ENCODE data around the gene PTPRM. TPM values are rescaled to one million over a fixed set of nuclear protein-coding genes. Genes with fewer than 3 reads are reported as not detected.
A peak's percentile ranks its signal among the peaks of the same experiment; 100 is the strongest.

PTPRM gene
- polyA plus RNA-seq, 1 of the 3 experiments (the other 2 are of a cell fraction), result 16.0 TPM

- WGBS (ENCODE audit: low lambda C conversion rate), result 37% methylated on average over 3 of the region's 3 CpGs
- Histone ChIP-seq H3K4me2 (no peak overlapping the region), H3K36me3 (replicated peaks in 1 of 2; ENCODE audit: control insufficient read depth in 1 of 2, insufficient read depth in 2 of 2, low read length in 1 of 2) (no peaks in the 10 kb centered on the region), H3K27ac (ENCODE audit: low read depth in 2 of 2, low read length in 1 of 2) (no peak overlapping the region), H3K4me3 (ENCODE audit: low read depth in 2 of 2, low read length in 1 of 2) (no peak overlapping the region), H3K79me2 (ENCODE audit: insufficient read depth) (no peaks in the 10 kb centered on the region), H4K20me1 (ENCODE audit: insufficient read depth) (no peaks in the 10 kb centered on the region), H3K9ac (no peak overlapping the region), H3K4me1 (ENCODE audit: control insufficient read depth in 1 of 2, insufficient read depth in 2 of 2, low read depth in 1 of 2, low read length in 1 of 2) (no peaks in the 10 kb centered on the region), H2AFZ (ENCODE audit: low read depth) (no peak overlapping the region), H3K9me2 (no peaks in the 10 kb centered on the region), H3F3A (replicated peaks; ENCODE audit: insufficient read depth) (no peaks in the 10 kb centered on the region), H3K27me3 (ENCODE audit: insufficient read depth) (no peaks in the 10 kb centered on the region), H3K9me3 (no peaks in the 10 kb centered on the region)
- no peak for DNase-seq
- TF ChIP-seq, protein P1, sequence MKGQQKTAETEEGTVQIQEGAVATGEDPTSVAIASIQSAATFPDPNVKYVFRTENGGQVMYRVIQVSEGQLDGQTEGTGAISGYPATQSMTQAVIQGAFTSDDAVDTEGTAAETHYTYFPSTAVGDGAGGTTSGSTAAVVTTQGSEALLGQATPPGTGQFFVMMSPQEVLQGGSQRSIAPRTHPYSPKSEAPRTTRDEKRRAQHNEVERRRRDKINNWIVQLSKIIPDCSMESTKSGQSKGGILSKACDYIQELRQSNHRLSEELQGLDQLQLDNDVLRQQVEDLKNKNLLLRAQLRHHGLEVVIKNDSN (IDR thresholded peaks at IDR 0.05; ENCODE audit: borderline replicate concordance, low read depth), result peak; percentile 31; the same call in 1 of the 2 replicates
- no peak for TF ChIP-seq EZH2phosphoT487 (IDR thresholded peaks at IDR 0.05; ENCODE audit: borderline replicate concordance, low read depth)
- ChIA-PET CTCF (interaction anchor here (1.1 to 1.6 kb wide), 2 partner anchors 27 to 664 kb away, joined by 3 to 6 read pairs; no protein-coding TSS in a partner anchor), POLR2A (no interaction called here)
These were observed 886.4 kb downstream of the PTPRM start for GRCh38 chr18:8453528-8453927.

DNA sequence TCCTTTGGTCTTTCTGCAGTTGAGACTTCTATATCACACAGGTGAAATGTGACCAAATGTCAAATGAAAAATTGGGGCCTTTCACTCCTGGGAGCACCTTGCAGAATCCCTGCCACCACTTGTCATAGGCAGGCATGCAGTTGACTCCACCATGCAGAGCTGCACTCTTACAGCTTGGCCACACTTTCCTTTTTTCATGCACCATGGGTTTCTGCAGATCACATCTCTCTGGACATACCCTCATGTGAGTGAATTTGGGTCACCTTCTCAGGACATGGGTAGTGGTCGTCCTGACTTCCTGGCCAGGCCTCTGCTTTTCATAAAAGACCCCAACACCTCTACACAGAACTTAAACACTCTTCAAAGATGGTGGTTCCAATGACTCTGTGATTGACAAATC lies 887.0 kb downstream of the PTPRM start:
- no peaks in the 10 kb centered on the region for H3K9me2 ChIP-seq
- no peak for DNase-seq
- ChIA-PET CTCF (no interaction called here), POLR2A (no interaction called here)
- H3K27ac ChIP-seq (ENCODE audit: low read depth in 2 of 2, low read length in 1 of 2), result no peak overlapping the region
- H3K9ac ChIP-seq, result no peak overlapping the region
- H4K20me1 ChIP-seq (ENCODE audit: insufficient read depth), result no peaks in the 10 kb centered on the region
- no peak overlapping the region for H2AFZ ChIP-seq (ENCODE audit: low read depth)
- no peaks in the 10 kb centered on the region for H3K36me3 ChIP-seq (replicated peaks in 1 of 2; ENCODE audit: control insufficient read depth in 1 of 2, insufficient read depth in 2 of 2, low read length in 1 of 2)
- H3F3A ChIP-seq (replicated peaks; ENCODE audit: insufficient read depth), result no peaks in the 10 kb centered on the region
- H3K79me2 ChIP-seq (ENCODE audit: insufficient read depth), result no peaks in the 10 kb centered on the region
- H3K9me3 ChIP-seq, result no peaks in the 10 kb centered on the region
- no peak overlapping the region for H3K4me3 ChIP-seq (ENCODE audit: low read depth in 2 of 2, low read length in 1 of 2)
- H3K4me1 ChIP-seq (ENCODE audit: control insufficient read depth in 1 of 2, insufficient read depth in 2 of 2, low read depth in 1 of 2, low read length in 1 of 2), result no peaks in the 10 kb centered on the region
- no peak overlapping the region for H3K4me2 ChIP-seq
- WGBS (ENCODE audit: low lambda C conversion rate), result 10% methylated on average over 1 of the region's 1 CpG
- no peaks in the 10 kb centered on the region for H3K27me3 ChIP-seq (ENCODE audit: insufficient read depth)
- TF ChIP-seq FOXM1 (IDR thresholded peaks at IDR 0.05; ENCODE audit: low read depth), result no peak
- no peak for TF ChIP-seq RCOR1 (IDR thresholded peaks at IDR 0.05; ENCODE audit: low read length)
- no peak for TF ChIP-seq RFX5 (IDR thresholded peaks at IDR 0.05; ENCODE audit: low read length)
- no peak for TF ChIP-seq GATA2 (CRISPR knock-in tag; IDR thresholded peaks at IDR 0.05)
- no peak for TF ChIP-seq SMC3 (IDR thresholded peaks at IDR 0.05; ENCODE audit: low read depth, low read length)
- TF ChIP-seq, protein P2, sequence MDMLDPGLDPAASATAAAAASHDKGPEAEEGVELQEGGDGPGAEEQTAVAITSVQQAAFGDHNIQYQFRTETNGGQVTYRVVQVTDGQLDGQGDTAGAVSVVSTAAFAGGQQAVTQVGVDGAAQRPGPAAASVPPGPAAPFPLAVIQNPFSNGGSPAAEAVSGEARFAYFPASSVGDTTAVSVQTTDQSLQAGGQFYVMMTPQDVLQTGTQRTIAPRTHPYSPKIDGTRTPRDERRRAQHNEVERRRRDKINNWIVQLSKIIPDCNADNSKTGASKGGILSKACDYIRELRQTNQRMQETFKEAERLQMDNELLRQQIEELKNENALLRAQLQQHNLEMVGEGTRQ (IDR thresholded peaks at IDR 0.05; ENCODE audit: borderline replicate concordance, low read depth, low read length), result no peak
- TF ChIP-seq CHD2 (IDR thresholded peaks at IDR 0.05; ENCODE audit: low read length, partially characterized antibody), result no peak
- TF ChIP-seq, protein P3, sequence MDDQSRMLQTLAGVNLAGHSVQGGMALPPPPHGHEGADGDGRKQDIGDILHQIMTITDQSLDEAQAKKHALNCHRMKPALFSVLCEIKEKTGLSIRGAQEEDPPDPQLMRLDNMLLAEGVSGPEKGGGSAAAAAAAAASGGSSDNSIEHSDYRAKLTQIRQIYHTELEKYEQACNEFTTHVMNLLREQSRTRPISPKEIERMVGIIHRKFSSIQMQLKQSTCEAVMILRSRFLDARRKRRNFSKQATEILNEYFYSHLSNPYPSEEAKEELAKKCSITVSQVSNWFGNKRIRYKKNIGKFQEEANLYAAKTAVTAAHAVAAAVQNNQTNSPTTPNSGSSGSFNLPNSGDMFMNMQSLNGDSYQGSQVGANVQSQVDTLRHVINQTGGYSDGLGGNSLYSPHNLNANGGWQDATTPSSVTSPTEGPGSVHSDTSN (IDR thresholded peaks at IDR 0.05), result no peak
- TF ChIP-seq NRF1 (IDR thresholded peaks at IDR 0.05; ENCODE audit: low read depth, low read length), result no peak
- no peak for TF ChIP-seq ZBTB33 (IDR thresholded peaks at IDR 0.05; ENCODE audit: borderline replicate concordance, low read depth)
- no peak for TF ChIP-seq EZH2phosphoT487 (IDR thresholded peaks at IDR 0.05; ENCODE audit: borderline replicate concordance, low read depth)
- TF ChIP-seq GABPA (IDR thresholded peaks at IDR 0.05; ENCODE audit: low read depth), result no peak
- TF ChIP-seq YY1 (IDR thresholded peaks at IDR 0.05; ENCODE audit: low read depth), result no peak
- TF ChIP-seq IRF3 (IDR thresholded peaks at IDR 0.05; ENCODE audit: low read depth, low read length), result no peak
